Measurements from ENCODE around the gene HIF1A.
"Not testable (repeated sequence)": the region's sequence is repeated elsewhere in the genome, so short reads cannot be mapped to it uniquely, and the experiment has no call there.

Gene HIF1A

DNA sequence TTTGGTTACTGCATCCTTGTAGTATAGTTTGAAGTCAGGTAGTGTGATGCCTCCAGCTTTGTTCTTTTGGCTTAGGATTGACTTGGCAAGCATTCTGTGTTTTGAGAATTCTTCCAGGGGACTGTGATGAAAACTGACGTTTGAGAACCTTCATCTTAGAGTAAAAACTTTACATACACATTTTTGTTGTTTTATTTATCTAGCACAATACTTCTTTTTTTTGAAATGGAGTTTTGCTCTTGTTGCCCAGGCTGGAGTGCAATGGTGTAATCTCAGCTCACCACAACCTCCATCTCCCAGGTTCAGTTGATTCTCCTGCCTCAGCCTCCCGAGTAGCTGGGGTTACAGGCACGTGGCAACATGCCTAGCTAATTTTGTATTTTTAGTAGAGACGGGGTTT lies 13.4 kb downstream of the HIF1A start:
- DNase-seq (ENCODE audit: low spot score) = not testable (repeated sequence)

DNA sequence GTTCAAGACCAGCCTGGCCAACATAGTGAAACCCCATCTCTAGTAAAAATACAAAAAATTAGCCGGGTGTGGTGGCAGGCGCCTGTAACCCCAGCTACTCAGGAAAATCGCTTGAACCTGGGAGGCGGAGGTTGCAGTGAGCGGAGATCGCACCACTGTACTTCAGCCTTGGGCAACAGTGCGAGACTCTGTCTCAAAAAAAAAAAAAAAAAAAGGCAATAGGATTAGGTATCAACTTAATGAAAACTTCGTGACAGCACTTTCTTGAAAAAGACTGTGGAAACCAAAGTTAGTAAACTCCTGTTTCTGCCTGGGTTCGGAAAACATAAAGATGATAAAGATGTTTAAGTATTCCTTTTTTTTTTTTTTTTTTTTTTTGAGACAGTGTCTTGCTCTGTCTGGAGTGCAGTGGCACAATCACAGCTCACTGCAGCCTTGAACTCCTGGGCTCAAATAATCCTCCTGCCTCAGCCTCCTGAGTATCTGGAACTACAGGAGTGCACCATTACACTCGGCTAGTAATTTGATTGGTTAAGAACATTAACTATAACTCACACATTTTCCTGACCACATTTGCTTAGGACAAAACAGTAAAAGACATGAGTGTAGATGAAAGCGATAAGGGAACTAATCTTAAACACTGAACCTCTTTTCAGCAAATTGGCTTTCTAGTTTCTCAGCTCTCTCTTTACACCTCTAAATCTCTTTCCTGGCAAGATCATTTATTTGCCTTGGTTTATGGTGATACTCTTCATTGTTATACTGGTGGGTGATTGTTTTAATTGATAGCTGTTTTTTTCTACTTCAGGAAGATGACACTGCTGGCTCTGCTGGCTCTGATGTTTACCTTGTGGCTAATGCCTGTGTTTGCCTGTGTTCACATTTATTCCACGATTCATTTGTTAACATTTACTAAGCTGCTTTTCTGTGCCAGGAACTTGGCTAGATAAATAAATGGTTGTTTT lies 15.8 kb downstream of the HIF1A start:
- DNase-seq (ENCODE audit: low spot score) = no peak

DNA sequence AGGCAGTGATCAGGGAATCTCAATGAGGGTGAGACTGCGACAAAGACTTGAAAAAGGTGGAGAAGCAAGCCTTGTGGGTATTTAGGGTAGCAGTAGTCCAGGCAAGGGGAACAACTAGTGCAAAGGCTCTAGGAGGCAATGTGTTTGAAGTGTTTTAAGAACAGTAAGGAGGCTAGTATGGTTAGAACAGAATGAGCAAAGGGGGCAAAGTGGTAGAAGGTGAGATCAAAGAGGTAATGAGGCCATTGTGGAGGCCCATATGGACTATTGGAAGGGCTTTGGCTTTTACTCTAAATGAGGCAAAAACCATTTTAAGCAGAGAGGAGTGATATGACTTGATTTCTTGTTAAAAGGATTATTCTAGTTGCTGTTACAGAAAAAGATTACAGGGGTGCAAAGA lies 16.8 kb downstream of the HIF1A start:
- no peak for DNase-seq (ENCODE audit: low spot score)

DNA sequence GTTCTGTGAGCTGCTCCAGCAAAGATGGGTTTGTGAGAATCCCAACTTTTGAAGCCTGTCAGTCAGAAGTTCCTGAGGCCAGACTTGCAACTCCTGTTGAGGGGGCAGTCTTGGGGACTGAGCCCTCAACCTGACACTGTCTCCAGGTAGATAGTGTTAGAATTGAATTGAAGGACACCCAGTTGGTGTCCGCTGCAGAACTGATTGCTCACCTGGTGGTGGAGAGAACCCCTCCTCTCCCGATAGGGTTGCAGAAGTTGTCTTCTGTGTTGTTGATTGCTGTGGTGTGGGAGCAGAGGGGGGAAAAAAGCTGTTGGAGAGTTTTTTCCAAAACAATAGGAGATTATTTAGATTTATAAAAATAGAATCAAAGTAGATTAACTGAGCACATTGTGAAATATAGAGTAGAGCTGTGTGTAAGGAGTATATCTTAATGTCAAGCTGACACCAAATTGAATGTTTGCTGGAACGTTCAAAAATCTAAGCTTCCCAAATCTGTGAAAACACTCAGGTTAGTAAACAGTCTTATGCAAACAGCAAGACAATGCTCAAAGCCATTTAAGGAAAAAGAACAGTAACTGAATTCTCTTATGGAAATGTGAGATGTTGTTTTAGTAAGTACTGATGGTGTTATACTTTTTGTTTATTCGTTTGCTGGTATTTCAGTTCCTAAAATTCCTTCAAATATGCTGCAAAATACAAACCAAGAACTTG lies 18.6 kb downstream of the HIF1A start:
- no peak for DNase-seq (ENCODE audit: low spot score)

DNA sequence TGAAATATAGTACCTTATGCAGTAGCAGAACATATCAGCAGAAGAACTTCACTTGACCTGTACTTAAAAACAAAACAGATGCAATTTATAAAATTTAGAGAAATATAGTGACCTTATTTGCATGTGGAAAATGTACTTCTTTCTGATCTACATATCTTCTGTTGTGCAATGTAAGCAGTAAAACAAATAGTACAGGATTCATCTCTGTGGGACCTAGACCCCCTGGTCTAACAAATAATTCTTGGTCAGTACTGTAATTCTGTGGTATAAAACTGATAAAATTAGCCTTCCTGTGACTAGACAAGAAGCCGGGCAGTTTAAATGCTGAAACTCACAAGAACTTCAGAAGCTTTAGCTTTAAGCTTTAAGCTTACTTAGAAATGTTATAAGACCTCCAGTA lies 21.6 kb downstream of the HIF1A start:
- no peak for DNase-seq (ENCODE audit: low spot score)

DNA sequence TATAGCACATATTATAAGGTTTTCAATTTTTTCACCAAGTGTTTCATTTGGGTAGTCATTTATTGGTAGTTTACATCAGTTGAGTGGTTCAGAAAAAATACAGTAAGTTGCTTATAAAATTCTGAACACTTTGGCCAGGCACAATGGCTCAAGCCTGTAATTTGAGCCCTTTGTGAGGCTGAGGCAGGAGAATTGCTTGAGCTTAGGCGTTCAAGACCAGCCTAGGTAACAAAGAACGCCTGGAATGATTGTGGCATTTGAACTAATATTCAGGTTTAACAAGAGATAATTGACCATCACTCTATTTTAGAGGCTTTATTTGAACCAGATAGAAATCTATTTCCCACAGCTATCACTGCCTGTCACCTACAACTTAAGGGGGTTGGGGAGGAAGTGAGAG lies 22.7 kb downstream of the HIF1A start:
- DNase-seq (ENCODE audit: low spot score) = no peak

DNA sequence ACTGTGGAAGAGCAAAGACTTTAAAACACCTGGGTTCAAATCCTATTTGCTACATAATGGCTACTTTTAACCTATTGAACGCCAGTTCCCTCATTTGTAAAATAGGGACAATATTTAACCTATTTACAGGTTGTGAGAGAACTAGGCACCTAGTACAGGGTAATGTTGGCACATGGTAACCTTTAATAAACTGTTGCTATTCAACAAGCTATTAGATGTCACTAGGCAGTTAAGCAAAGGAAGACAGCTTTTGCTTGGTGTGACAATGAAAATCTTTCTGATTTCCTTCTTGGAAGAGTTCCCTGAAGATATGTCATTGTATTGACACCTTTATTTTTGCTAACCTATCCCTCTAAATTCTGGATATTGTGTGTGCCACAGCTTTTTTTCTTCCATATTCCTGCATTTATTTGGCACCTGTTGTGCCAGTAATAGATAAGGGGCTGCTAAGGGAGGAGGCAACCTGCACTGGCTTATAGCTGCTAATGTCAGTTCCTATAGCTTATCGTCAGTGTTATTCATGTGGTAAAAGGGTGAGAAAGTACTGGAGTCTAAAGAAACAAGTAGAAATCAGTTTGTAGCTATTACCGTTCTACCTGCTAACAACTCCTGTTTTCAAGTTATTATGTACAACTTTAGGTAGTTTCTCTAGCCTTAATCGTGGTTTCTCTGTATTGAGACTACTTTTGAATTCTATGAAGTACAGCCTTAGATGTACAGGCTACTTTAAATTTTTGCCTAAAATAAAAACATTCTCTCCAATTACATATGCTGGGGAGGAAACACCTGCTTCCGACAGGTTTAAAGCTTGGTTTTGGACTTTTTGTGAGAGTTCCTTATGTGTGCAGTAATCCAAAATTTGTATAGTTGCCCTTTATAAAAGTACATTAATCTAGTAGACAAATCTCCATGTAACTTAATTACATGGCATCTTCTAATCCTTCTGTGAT lies 24.3 kb downstream of the HIF1A start:
- no peak for DNase-seq (ENCODE audit: low spot score)

DNA sequence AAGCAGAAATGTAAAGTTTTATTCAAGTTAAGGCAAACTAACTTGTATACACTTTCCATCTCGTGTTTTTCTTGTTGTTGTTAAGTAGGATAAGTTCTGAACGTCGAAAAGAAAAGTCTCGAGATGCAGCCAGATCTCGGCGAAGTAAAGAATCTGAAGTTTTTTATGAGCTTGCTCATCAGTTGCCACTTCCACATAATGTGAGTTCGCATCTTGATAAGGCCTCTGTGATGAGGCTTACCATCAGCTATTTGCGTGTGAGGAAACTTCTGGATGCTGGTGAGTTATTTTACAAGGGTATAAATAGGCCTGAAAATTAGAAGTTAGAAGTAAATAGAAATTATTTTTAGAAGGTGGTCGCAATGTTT lies 25.0 kb downstream of the HIF1A start:
- DNase-seq (ENCODE audit: low spot score) = no peak

DNA sequence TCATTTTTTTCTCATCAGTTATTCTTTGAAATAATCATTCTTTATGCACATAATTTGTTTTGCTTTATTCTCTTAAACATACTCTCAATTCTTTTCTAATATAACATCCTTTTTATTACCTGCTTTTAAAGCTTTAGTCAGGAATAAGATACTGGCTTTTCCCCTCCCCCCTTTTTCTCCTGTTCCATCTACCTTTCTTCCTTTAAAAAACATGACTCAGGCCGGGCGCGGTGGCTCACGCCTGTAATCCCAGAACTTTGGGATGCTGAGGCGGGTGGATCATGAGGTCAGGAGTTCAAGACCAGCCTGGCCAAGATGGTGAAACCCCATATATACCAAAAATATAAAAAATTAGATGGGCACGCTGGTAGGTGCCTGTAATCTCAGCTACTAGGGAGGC lies 25.4 kb downstream of the HIF1A start:
- no peak for DNase-seq (ENCODE audit: low spot score)

DNA sequence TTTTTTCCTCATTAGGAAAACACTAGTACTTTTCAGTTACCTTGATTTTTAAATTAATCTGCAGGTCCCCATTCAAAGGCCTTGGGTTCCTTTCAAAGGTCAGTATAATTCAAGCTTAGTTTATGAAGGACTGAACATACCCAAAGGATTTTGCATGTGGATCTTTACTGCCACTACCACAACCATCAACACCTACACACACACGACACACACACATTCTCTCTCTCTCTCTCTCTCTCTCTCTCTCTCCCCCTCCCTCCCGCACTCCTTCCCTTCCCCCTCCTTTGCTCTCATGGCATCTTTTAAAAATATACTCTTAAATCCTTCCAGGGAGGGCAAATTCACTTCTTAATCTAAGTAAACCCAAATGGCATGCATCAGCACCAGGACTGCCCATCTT lies 28.8 kb downstream of the HIF1A start:
- no peak for DNase-seq (ENCODE audit: low spot score)

DNA sequence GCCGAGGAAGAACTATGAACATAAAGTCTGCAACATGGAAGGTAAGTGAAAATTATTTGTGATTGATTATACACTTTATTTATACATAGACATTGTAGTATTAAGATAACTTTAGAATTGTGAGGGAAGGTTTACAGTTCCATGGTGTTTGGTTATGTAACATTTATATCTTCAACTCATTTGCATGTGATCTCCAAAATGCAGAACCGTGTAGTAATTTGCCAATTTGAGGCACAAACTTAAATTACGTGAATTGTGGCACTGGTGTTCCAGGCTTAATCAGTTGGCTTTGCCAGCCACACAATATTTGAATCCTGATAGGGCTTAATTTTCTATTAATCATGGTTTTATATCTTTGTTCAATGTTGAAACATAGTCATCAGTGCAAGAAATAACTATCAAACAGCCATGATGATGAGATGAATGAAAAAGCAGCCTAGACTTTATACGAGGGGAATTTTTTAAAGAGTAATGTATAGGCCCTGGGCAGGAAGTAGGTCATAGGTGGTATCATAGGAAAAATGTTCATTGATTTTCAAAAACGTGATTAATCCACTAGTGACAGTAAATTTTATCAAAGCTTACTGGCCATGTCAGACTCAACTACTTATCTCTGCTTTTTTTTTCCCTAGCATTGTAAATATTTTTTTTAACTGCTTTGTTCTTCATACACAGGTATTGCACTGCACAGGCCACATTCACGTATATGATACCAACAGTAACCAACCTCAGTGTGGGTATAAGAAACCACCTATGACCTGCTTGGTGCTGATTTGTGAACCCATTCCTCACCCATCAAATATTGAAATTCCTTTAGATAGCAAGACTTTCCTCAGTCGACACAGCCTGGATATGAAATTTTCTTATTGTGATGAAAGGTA lies 31.7 kb downstream of the HIF1A start:
- DNase-seq (ENCODE audit: low spot score) = no peak

DNA sequence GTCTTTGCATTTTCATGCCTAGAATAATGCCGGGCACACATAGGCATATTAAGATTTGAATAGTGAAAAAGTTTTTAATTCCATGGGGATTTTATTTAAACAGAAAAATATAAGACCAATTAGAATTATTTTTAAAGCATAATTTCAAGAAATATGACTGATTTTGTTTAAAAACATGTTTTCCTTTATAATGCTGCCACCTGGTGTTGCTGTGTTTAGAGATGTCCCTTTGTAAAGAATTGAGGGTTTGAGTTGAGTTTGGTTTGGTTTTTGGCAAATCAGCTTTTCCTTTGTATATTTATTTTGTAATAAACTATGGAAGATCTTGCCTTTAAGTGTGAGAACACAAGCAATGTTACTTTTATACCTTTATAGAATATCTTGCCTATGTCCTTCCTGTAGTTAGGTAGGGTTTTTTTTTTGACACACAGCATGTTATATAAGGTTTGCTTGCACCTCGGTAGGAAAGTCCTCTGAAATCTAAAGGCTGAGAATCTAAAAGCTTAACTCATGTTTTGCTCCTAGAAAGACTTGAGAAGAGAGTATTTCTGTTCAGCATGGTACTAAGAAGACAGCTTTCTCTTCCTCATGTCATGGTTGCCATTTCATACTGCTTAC lies 35.6 kb downstream of the HIF1A start:
- DNase-seq (ENCODE audit: low spot score) = no peak

DNA sequence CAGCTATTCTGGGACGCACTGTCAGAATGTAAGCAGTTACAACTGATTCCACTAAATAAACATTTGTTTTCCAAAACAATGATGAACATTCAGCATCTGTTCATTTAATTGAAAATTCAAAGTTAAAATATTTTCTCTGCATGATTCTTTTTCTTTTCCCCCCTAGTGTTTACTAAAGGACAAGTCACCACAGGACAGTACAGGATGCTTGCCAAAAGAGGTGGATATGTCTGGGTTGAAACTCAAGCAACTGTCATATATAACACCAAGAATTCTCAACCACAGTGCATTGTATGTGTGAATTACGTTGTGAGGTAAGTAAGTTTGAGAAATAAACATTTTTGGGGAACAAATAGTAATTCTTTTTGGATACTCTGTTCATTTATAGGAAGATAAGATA lies 38.7 kb downstream of the HIF1A start:
- no peak for DNase-seq (ENCODE audit: low spot score)

DNA sequence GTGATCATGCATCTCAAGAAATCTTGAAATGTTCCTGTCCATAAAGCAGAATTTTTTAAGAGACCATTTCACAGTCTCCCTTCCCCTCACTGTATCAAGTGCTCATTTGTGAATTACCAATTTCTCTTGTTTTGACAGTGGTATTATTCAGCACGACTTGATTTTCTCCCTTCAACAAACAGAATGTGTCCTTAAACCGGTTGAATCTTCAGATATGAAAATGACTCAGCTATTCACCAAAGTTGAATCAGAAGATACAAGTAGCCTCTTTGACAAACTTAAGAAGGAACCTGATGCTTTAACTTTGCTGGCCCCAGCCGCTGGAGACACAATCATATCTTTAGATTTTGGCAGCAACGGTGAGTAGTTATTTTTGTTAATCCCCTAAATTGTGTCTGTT lies 41.4 kb downstream of the HIF1A start:
- DNase-seq (ENCODE audit: low spot score) = no peak

DNA sequence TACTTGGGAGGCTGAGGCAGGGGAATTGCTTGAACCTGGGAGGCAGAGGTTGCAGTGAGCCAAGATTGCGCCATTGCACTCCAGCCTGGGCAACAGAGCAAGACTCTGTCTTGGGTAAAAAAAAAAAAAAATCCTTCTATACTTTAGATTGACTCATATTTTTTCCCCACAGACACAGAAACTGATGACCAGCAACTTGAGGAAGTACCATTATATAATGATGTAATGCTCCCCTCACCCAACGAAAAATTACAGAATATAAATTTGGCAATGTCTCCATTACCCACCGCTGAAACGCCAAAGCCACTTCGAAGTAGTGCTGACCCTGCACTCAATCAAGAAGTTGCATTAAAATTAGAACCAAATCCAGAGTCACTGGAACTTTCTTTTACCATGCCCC lies 42.6 kb downstream of the HIF1A start:
- DNase-seq (ENCODE audit: low spot score) = no peak

DNA sequence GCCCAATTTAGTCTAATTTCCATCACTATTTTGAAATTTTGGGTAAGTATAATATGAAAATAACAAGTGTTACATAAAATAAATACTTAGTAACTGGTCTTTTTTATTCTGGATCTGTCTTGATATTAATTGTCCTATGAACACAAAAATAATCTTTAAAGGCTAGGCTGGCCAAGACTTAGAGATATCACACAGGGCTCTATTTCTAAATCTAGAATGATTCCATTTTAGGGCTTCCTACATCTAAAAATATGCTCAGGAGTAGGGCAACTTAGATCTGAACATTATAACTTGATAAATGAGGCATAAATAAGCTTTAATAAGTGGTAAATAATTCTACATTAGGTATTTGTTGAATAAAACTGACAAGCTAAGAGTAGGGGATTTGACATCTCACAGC lies 43.8 kb downstream of the HIF1A start:
- DNase-seq (ENCODE audit: low spot score) = no peak

DNA sequence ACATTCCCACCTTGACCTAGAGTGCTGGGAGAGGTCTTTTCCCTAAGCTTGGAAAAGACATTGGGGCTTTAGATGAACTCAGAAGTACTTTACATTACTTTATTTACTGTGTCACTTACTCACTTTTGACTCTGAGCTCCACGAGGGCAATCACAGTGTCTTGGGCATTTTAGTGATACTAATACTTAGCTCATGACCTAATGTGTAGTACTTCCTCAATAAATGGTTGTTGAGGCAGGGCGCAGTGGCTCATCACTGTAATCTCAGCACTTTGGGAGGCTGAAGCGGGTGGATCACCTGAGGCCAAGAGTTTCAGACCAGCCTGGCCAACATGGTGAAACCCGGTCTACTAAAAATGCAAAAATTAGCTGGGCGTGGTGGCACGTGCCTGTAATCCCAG lies 47.1 kb downstream of the HIF1A start:
- DNase-seq (ENCODE audit: low spot score) = no peak

DNA sequence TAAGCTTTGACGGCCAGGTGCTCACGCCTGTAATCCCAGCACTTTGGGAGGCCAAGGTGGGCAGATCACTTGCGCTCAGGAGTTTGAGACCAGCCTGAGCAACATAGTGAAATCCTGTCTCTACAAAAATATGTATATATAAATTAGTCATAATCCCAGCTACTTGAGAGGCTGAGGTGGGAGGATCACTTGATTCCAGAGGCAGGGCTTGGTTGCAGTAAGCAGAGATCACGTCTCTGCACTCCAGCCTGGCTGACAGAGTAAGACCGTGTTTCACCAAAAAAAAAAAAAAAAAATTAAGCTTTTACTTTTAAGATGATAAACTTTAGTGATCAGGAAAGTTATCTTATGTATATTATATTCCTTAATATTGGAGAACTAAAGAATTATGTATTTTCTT lies 48.9 kb downstream of the HIF1A start:
- DNase-seq (ENCODE audit: low spot score) = no peak

DNA sequence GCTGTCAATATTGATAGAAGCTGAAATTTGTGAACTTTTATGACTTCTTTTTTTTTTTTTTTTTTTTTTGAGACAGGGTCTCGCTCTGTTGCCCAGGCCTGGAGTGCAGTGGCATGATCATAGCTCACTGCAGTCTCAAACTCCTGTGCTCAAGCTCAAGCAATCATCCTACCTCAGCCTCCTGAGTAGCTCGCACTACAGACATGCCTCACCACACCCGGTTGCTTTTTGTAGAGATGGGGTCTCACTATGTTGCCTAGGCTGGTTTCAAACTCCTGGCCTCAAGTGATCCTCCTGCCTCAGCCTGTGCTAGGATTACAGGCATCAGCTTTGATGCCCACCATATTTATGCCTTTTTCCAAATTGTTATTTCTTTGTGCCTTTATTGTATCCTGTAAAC lies 51.0 kb downstream of the HIF1A start:
- not testable (repeated sequence) for DNase-seq (ENCODE audit: low spot score)

DNA sequence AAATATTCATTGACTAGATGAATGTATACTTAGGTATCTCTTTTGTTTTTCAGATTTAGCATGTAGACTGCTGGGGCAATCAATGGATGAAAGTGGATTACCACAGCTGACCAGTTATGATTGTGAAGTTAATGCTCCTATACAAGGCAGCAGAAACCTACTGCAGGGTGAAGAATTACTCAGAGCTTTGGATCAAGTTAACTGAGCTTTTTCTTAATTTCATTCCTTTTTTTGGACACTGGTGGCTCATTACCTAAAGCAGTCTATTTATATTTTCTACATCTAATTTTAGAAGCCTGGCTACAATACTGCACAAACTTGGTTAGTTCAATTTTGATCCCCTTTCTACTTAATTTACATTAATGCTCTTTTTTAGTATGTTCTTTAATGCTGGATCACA lies 51.6 kb downstream of the HIF1A start:
- DNase-seq (ENCODE audit: low spot score) = no peak

DNA sequence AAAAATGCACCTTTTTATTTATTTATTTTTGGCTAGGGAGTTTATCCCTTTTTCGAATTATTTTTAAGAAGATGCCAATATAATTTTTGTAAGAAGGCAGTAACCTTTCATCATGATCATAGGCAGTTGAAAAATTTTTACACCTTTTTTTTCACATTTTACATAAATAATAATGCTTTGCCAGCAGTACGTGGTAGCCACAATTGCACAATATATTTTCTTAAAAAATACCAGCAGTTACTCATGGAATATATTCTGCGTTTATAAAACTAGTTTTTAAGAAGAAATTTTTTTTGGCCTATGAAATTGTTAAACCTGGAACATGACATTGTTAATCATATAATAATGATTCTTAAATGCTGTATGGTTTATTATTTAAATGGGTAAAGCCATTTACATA lies 52.0 kb downstream of the HIF1A start:
- DNase-seq (ENCODE audit: low spot score) = no peak
